GM12874 (cell line): ENCODE data around the gene LIMD2.

Experiments used
- CTCF ChIP-seq: IDR thresholded peaks from 2 replicates; pipeline ENCODE4 v1.5.1; 2011; ENCODE audit warnings: low read depth, mild to moderate bottlenecking, control low read depth, low read length, moderate library complexity; ENCODE audit not compliant: insufficient read depth

LIMD2 gene

GRCh38 chr17:63653050-63653449 is 46.9 kb downstream of the LIMD2 start:
- no peak for TF ChIP-seq CTCF

- no peak for TF ChIP-seq CTCF
These were observed 47.8 kb downstream of the LIMD2 start for GRCh38 chr17:63652106-63652505.

GRCh38 chr17:63649813-63650212 is 50.1 kb downstream of the LIMD2 start:
- TF ChIP-seq CTCF: no peak

GRCh38 chr17:63647936-63648335 is 52.0 kb downstream of the LIMD2 start:
- TF ChIP-seq CTCF: no peak

- no peak for TF ChIP-seq CTCF
These were observed 52.7 kb downstream of the LIMD2 start for GRCh38 chr17:63647065-63647725.

- TF ChIP-seq CTCF: no peak
These were observed 53.5 kb downstream of the LIMD2 start for GRCh38 chr17:63646488-63646806.
